ENCODE measurements around the gene RPS27L. TPM values are rescaled to one million over a fixed set of nuclear protein-coding genes. Genes with fewer than 3 reads are reported as not detected.

The RPS27L gene
- total and polyA plus RNA-seq, 9 of the 15 experiments (the other 6 are each of a cell fraction or from before 2014, with no cell fraction given) = 72.2 to 382 (median 116) TPM

DNA sequence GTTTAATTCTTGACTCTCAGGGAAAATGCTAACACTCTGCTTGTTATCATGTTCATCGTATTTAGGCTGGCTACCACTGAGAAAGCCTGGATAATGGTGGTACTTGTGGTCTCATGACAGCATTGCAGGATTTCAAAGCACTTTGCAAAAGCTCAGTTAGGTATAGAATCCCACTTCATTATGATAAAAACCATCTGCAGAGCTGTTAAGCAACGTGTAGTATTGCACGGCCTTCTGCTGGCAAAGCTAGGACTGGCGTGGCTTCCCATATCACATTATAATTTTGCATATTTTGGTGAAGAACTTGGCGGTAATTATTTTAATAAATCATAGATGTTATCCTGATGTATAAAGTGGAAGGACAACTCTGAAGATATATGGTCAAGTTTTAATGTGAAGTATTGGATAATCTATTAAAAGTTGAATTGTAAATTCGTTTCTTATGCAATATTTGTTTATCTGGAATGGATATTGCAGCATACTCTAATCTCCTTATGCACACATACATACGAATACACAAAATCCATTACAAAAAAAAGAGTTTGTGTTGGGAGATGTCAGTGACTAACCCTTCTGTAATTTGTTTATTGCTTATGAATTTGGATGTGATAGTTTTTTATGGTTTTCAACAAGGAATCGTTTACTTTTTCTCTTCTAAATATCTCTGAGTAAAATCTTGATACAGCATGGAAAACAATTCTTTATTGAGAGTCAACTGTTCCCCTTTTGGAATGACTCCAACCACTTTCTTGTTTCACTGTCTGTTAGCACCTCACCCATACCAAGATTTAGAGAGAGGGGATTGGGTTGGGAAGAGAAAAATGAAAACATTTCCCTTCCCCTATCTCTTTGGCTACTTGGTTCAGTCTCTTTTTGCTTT is 41.3 kb upstream of the RPS27L start (continued):
- TF ChIP-seq, protein P1, sequence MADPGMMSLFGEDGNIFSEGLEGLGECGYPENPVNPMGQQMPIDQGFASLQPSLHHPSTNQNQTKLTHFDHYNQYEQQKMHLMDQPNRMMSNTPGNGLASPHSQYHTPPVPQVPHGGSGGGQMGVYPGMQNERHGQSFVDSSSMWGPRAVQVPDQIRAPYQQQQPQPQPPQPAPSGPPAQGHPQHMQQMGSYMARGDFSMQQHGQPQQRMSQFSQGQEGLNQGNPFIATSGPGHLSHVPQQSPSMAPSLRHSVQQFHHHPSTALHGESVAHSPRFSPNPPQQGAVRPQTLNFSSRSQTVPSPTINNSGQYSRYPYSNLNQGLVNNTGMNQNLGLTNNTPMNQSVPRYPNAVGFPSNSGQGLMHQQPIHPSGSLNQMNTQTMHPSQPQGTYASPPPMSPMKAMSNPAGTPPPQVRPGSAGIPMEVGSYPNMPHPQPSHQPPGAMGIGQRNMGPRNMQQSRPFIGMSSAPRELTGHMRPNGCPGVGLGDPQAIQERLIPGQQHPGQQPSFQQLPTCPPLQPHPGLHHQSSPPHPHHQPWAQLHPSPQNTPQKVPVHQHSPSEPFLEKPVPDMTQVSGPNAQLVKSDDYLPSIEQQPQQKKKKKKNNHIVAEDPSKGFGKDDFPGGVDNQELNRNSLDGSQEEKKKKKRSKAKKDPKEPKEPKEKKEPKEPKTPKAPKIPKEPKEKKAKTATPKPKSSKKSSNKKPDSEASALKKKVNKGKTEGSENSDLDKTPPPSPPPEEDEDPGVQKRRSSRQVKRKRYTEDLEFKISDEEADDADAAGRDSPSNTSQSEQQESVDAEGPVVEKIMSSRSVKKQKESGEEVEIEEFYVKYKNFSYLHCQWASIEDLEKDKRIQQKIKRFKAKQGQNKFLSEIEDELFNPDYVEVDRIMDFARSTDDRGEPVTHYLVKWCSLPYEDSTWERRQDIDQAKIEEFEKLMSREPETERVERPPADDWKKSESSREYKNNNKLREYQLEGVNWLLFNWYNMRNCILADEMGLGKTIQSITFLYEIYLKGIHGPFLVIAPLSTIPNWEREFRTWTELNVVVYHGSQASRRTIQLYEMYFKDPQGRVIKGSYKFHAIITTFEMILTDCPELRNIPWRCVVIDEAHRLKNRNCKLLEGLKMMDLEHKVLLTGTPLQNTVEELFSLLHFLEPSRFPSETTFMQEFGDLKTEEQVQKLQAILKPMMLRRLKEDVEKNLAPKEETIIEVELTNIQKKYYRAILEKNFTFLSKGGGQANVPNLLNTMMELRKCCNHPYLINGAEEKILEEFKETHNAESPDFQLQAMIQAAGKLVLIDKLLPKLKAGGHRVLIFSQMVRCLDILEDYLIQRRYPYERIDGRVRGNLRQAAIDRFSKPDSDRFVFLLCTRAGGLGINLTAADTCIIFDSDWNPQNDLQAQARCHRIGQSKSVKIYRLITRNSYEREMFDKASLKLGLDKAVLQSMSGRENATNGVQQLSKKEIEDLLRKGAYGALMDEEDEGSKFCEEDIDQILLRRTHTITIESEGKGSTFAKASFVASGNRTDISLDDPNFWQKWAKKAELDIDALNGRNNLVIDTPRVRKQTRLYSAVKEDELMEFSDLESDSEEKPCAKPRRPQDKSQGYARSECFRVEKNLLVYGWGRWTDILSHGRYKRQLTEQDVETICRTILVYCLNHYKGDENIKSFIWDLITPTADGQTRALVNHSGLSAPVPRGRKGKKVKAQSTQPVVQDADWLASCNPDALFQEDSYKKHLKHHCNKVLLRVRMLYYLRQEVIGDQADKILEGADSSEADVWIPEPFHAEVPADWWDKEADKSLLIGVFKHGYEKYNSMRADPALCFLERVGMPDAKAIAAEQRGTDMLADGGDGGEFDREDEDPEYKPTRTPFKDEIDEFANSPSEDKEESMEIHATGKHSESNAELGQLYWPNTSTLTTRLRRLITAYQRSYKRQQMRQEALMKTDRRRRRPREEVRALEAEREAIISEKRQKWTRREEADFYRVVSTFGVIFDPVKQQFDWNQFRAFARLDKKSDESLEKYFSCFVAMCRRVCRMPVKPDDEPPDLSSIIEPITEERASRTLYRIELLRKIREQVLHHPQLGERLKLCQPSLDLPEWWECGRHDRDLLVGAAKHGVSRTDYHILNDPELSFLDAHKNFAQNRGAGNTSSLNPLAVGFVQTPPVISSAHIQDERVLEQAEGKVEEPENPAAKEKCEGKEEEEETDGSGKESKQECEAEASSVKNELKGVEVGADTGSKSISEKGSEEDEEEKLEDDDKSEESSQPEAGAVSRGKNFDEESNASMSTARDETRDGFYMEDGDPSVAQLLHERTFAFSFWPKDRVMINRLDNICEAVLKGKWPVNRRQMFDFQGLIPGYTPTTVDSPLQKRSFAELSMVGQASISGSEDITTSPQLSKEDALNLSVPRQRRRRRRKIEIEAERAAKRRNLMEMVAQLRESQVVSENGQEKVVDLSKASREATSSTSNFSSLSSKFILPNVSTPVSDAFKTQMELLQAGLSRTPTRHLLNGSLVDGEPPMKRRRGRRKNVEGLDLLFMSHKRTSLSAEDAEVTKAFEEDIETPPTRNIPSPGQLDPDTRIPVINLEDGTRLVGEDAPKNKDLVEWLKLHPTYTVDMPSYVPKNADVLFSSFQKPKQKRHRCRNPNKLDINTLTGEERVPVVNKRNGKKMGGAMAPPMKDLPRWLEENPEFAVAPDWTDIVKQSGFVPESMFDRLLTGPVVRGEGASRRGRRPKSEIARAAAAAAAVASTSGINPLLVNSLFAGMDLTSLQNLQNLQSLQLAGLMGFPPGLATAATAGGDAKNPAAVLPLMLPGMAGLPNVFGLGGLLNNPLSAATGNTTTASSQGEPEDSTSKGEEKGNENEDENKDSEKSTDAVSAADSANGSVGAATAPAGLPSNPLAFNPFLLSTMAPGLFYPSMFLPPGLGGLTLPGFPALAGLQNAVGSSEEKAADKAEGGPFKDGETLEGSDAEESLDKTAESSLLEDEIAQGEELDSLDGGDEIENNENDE (IDR thresholded peaks at IDR 0.05; ENCODE audit: low read depth, low read length) = no peak
- TF ChIP-seq TARDBP (IDR thresholded peaks at IDR 0.05) = no peak
- no peak for TF ChIP-seq YBX1 (IDR thresholded peaks at IDR 0.05)
- no peak for TF ChIP-seq CEBPG (CRISPR knock-in tag; IDR thresholded peaks at IDR 0.05)
- TF ChIP-seq CEBPG (tag; conservative IDR thresholded peaks at IDR 0.05 in 1 of 2, IDR thresholded peaks at IDR 0.05 in 1 of 2) = peak; percentile 91 to 93
- no peak for TF ChIP-seq RNF2 (IDR thresholded peaks at IDR 0.05)
- no peak for TF ChIP-seq NR2C2 (CRISPR knock-in tag; IDR thresholded peaks at IDR 0.05)
- 0 out of 2 replicates have a peak, but pooled peaks have one; percentile 34 for TF ChIP-seq NR2C2 (tag; IDR thresholded peaks at IDR 0.05)
- no peak for TF ChIP-seq ETV5 (CRISPR knock-in tag; IDR thresholded peaks at IDR 0.05; ENCODE audit: low read depth)
- TF ChIP-seq ETV1 (tag; conservative IDR thresholded peaks at IDR 0.05; ENCODE audit: low read depth) = peak; percentile 36; the same call in 1 of the 2 replicates
- TF ChIP-seq, protein P2, sequence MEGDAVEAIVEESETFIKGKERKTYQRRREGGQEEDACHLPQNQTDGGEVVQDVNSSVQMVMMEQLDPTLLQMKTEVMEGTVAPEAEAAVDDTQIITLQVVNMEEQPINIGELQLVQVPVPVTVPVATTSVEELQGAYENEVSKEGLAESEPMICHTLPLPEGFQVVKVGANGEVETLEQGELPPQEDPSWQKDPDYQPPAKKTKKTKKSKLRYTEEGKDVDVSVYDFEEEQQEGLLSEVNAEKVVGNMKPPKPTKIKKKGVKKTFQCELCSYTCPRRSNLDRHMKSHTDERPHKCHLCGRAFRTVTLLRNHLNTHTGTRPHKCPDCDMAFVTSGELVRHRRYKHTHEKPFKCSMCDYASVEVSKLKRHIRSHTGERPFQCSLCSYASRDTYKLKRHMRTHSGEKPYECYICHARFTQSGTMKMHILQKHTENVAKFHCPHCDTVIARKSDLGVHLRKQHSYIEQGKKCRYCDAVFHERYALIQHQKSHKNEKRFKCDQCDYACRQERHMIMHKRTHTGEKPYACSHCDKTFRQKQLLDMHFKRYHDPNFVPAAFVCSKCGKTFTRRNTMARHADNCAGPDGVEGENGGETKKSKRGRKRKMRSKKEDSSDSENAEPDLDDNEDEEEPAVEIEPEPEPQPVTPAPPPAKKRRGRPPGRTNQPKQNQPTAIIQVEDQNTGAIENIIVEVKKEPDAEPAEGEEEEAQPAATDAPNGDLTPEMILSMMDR (IDR thresholded peaks at IDR 0.05 in 2 of 3, conservative IDR thresholded peaks at IDR 0.05 in 1 of 3; ENCODE audit: insufficient read depth in 2 of 3, low read depth in 1 of 3, low read length in 3 of 3) = no peak
- peak; percentile 65 for TF ChIP-seq JUND (IDR thresholded peaks at IDR 0.05; ENCODE audit: borderline replicate concordance, low read depth, low read length)
- no peak; the same call in 2 of the 3 replicates for TF ChIP-seq JUND (tag; IDR thresholded peaks at IDR 0.05; ENCODE audit: borderline replicate concordance, low read depth, low read length)

Data from K562 (cell line).